HG03575 (cell line): Measurements from ENCODE around the gene DNAAF5.

Experiments used
- ATAC-seq: cut with Tn5 transposase; IDR thresholded peaks from one replicate; pipeline ENCODE4 v1.9.1; 2021; ENCODE audit not compliant: unreplicated experiment, insufficient number of reproducible peaks, low FRiP score; ENCODE audit errors: extremely low read depth

DNAAF5 gene

GRCh38 chr7:776381-776780, 49.9 kb downstream of the DNAAF5 start:
- no peak for ATAC-seq

GRCh38 chr7:776992-777727, 50.7 kb downstream of the DNAAF5 start:
- ATAC-seq: no peak

DNA sequence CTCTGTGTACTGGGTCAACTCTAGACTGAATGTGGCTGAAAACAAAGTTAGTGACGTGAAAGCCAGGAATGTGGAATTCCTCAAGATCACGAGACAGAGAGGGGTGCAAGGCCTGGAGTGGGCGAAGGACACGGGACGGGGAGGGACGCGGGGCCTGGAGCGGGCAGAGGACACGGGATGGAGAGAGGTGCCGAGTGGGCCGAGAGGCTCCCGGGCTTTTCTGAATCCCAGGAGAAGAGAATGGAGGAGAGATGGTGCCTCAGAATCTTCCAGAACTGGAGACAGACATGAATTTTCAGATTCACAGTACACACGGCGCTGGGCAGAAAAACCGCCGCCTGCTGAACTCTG, 51.2 kb downstream of the DNAAF5 start:
- no peak for ATAC-seq

GRCh38 chr7:778271-778967, 51.9 kb downstream of the DNAAF5 start:
- ATAC-seq: no peak

DNA sequence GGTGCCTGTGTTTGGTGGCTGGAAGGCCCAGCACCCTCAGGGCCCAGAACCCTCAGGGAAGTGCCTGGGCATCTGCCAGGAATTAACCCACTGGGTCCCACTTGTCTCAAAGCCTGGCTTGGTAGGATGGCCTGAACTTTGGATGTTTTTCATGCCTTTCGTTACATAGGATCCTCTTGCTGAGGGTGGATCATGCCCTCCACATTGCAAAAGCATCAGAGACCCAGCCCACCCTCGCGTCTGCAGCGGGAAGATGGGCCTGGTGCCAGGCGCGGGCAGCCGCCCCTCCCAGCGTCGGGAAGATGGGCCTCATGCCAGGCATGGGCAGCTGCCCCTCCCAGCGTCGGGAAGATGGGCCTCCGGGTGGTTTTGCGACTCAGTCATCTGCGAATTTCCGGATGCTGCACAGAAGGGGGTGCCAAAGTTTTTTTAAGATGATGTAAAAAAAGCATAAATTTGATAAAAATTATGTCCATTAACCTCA, 52.5 kb downstream of the DNAAF5 start:
- ATAC-seq: no peak

DNA sequence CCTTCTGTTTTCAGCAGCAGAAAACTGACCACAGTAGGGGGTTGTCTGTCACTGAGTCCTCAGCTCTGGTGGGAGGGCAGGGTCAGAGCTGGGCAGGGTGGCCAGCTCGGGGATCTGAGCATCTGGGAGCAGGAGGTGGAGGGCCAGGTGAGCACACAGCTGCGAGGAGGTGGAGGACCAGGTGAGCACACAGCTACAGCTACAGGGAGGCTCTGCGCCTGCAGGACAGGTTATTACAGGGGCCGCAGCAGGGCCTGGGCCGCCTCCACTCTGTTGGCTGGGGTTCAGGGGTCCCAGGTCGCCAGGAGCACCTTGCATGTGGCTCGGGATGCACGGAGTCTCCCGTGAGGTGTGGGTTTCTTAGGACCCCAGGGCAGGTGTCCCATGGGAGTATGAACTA, 53.0 kb downstream of the DNAAF5 start:
- ATAC-seq: no peak

GRCh38 chr7:780081-780480, 53.6 kb downstream of the DNAAF5 start:
- ATAC-seq: no peak

- no peak for ATAC-seq
Observed at GRCh38 chr7:780516-780915, 54.0 kb downstream of the DNAAF5 start.

- no peak for ATAC-seq
Observed at GRCh38 chr7:781186-781849, 54.8 kb downstream of the DNAAF5 start.

DNA sequence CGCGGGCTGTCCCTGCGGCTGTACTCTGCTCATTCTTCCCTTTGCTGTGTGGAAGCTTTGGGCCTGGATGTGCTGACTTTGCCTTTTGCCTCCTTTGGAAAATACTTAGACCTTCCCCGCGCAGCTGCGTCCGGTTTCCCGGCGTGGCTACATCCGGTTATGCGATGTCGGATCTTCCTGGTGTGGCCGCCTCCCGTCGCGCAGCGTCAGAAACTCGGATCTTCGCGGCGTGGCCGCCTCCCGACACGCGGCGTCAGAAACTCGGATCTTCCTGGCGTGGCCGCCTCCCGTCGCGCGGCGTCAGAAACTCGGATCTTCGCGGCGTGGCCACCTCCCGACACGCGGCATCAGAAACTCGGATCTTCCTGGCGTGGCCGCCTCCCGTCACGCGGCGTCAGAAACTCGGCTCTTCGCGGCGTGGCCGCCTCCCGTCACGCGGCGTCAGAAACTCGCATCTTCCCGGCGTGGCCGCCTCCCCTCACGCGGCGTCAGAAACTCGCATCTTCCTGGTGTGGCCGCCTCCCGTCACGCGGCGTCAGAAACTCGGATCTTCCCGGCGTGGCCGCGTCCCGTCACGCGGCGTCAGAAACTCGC, 55.5 kb downstream of the DNAAF5 start:
- no peak for ATAC-seq

DNA sequence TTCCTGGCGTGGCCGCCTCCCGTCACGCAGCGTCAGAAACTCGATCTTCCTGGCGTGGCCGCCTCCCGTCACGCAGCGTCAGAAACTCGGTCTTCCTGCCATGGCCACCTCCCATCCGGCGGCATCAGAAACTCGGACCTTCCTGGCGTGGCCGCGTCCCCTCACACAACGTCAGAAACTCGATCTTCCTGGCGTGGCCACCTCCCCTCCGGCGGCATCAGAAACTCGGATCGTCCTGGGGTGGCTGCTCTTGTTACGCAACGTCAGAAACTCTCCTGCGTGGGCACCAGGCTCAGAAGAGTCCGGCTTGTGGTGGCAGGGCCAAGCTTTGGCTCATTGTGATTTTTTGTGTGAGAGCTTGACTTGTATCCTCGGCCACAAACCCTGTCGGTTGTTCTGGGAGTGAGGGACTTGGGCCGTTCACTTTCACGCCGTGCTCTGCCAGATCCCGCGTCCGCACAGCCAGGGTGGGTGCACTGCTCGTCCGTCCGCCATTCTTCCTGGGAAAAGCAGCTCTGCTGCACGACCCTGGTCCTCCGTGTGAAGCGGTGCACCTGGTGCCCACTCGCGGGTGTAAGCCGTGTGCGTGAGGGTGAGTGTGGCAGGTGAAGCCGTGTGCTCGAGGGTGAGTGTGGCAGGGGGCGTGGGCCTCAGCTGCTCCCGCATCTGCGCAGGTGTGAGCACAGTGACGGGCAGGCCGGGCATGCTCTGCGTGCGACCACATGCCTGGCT, 56.4 kb downstream of the DNAAF5 start:
- no peak for ATAC-seq

DNA sequence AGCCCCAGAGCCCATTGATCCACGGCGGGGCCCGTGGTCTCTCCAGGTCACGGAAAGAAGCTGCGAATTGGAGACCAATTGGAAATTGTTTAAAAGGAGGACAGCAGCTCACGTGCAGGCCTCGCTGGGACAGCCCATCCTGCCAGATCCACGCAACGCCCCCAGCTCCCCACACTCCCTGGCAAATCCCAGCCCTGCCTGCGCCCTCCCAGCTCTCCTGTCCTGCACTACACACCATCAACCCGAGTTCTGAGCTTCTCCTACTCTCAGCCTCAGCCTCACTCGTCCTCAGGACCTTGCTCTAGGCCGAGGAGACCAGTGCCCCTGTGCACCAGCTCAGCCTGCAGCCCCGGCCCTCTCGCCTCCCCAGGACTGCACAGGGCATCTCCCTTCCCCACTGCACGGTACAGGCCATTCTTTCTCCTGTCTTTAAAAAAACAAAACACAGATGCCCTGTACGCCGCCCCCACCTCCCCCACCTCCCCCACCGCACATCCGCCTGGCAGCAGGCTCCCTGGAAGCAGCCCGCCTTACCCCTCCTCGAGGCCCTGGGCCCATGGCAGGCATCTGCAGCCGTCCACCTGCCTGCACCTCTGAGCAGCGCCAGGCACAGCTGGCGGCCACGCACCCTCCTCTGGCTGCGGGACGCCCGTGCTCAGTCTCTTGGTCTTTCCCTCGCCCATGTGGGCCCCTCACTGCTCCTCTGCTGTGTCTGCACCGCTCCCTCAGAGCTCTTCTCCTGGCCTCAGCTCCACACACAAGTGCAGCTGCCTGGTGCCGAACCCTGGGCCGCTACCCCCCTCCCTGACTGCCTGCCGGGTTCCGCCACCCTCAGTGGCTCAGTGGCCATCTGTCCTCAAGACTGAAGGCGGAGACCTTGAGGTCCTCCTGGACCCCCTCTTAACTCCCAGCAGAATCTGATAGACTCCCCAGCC, 57.3 kb downstream of the DNAAF5 start:
- ATAC-seq: no peak

DNA sequence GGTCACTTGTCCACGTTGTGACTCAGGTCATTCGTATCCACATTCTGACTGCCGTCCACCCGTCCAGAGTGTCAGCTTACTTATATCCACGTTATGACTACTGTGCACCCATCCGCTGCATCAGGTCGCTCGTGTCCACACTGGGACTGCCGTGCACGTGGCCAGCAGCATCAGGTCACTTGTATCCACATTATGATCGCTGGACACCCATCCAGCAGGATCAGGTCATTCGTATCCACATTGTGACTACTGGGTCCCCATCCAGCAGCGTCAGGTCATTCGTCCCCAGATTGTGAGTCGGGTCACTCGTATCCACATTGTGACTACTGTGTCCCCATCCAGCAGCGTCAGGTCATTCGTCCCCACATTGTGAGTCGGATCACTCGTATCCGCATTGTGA, 58.5 kb downstream of the DNAAF5 start:
- no peak for ATAC-seq

DNA sequence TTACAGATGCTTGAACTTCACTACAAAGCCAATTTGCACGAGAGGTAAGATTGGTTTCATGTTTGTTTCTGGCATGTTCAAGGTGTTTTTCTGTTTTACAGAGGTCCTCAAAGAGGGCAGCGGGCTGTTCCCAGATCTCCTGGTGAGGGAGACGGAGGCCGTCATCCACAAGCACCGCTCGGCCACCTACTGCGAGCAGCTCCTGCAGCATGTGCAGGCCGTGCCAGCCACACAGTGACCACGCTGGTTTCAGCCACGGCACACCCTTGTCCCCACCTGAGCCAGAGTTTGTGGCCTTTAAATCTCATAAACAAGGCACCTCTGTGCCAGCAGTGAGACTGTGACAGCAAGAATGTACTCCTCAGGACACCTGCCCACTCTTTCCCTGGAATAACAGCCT, 58.9 kb downstream of the DNAAF5 start:
- ATAC-seq: no peak

DNA sequence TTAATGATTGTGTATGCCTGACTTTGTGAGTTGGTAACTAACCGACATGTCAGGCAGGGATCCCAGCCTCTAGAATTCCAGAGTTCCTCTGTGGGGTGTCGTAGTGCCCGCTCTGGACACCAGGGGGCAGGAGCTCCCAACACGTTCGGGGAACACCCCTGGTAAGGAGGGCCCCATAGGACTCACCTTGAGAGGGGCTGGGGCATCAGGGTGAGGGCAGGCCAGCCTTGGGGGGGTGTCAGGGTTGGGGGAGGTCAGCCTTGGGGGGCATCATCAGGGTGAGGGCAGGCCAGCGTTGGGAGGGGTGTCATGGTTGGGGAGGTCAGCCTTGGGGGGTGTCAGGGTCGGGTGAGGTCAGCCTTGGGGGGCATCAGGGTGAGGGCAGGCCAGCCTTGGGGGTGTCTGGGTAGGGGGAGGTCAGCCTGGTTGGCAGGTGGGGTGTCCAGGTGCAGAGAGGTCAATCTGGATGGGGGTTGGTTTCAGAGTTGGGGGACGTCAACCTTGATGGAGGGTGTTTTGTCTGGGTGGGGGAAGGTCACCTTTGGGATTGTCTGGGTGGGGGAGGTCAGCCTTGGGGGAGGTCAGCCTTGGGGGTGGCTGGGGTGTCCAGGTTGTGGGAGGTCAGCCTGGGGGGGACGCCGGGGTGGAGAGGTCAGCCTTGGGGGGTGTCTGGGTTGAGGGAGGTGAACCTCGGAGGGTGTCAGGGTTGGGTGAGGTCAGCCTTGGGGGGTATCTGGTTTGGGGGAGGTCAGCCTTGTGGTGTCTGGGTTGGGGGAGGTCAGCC, 60.2 kb downstream of the DNAAF5 start:
- ATAC-seq: no peak

- ATAC-seq: no peak
Observed at GRCh38 chr7:787332-788240, 61.1 kb downstream of the DNAAF5 start.

DNA sequence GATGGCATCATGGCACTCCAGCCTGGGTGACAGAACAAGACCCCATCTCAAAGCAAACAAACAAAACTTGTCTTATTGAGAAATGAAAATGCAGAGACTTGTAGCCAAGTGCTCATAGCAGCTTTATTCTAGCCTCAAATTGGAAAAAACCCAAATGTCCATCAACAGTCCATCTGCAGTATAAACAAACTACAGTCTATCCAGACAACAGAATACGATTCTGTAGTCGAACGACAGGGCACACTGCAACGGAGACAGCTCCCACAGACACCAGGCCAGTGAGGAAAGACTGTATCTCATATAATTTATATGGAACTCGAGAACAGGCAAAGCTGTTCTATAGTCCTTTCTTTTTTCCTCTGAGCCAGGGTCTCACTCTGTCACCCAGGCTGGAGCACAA, 65.0 kb downstream of the DNAAF5 start:
- no peak for ATAC-seq
